ENCODE measurements around the gene RPL5.

GRCh38 chr1:92790081-92790480 lies 41.8 kb upstream of the RPL5 start:
- no peak for TF ChIP-seq CTCF (conservative IDR thresholded peaks at IDR 0.05; ENCODE audit: low read depth in 2 of 2)
- TF ChIP-seq, protein P1, sequence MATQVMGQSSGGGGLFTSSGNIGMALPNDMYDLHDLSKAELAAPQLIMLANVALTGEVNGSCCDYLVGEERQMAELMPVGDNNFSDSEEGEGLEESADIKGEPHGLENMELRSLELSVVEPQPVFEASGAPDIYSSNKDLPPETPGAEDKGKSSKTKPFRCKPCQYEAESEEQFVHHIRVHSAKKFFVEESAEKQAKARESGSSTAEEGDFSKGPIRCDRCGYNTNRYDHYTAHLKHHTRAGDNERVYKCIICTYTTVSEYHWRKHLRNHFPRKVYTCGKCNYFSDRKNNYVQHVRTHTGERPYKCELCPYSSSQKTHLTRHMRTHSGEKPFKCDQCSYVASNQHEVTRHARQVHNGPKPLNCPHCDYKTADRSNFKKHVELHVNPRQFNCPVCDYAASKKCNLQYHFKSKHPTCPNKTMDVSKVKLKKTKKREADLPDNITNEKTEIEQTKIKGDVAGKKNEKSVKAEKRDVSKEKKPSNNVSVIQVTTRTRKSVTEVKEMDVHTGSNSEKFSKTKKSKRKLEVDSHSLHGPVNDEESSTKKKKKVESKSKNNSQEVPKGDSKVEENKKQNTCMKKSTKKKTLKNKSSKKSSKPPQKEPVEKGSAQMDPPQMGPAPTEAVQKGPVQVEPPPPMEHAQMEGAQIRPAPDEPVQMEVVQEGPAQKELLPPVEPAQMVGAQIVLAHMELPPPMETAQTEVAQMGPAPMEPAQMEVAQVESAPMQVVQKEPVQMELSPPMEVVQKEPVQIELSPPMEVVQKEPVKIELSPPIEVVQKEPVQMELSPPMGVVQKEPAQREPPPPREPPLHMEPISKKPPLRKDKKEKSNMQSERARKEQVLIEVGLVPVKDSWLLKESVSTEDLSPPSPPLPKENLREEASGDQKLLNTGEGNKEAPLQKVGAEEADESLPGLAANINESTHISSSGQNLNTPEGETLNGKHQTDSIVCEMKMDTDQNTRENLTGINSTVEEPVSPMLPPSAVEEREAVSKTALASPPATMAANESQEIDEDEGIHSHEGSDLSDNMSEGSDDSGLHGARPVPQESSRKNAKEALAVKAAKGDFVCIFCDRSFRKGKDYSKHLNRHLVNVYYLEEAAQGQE (IDR thresholded peaks at IDR 0.05; ENCODE audit: unreplicated experiment), result no peak
- TF ChIP-seq EZH2phosphoT487 (IDR thresholded peaks at IDR 0.05; ENCODE audit: unreplicated experiment), result no peak
- no peak for TF ChIP-seq POLR2AphosphoS5 (IDR thresholded peaks at IDR 0.05; ENCODE audit: low read depth)
- no peak for TF ChIP-seq EZH2 (IDR thresholded peaks at IDR 0.05; ENCODE audit: low read depth, unreplicated experiment)
- no peak for TF ChIP-seq JUNB (IDR thresholded peaks at IDR 0.05; ENCODE audit: unreplicated experiment)
- no peak for TF ChIP-seq ZNF331 (CRISPR knock-in tag; IDR thresholded peaks at IDR 0.05; ENCODE audit: low read depth)
- no peak for TF ChIP-seq CREB1 (CRISPR knock-in tag; IDR thresholded peaks at IDR 0.05; ENCODE audit: low read depth)

Data from GM23338 (cell line).